CD4-positive, alpha-beta T cell (primary cell): ENCODE results near the gene ITGA2B. TPM values are rescaled to one million over a fixed set of nuclear protein-coding genes. Genes with fewer than 3 reads are reported as not detected.

Experiments
- ATAC-seq: fragments of 200-7000 bp; cut with Tn5 transposase; one replicate; pipeline ENCODE4 v1.10.0; 2022; ENCODE audit warnings: mild to moderate bottlenecking; ENCODE audit not compliant: poor library complexity
- CTCF ChIA-PET: fragments of 350-600 bp; sonication (Branson Sonifier 250); formaldehyde crosslinking; loops from one replicate; lab custom pipeline; 2021; ENCODE audit warnings: antibody characterized with exemption, inconsistent platforms; lab: Charles Lee
- POLR2A ChIA-PET: fragments of 350-600 bp; sonication (Branson Sonifier 250); formaldehyde crosslinking; loops from one replicate; lab custom pipeline; 2021; ENCODE audit warnings: antibody characterized with exemption, inconsistent platforms; lab: Charles Lee
- DNase-seq, 14 experiments: peaks; one replicate each; pipeline ENCODE4 v3.0.0-alpha.2; 2013 to 2020; ENCODE audit warnings: mixed read lengths in 2 of 14
- H3K27ac ChIP-seq, 2 donors: one replicate each; pipeline versions ENCODE4 v1.5.1 to v1.7.0; 2013; ENCODE audit warnings: low read length in 2 of 2, low read depth in 1 of 2, mild to moderate bottlenecking in 1 of 2
- H3K27me3 ChIP-seq, 2 experiments: 1 replicate in 1 of 2; 2 replicates in 1 of 2; pipeline versions ENCODE4 v1.6.1 to v1.7.0; 2013; ENCODE audit warnings: low read length in 2 of 2, control low read depth in 1 of 2, mild to moderate bottlenecking in 1 of 2, moderate library complexity in 1 of 2; ENCODE audit not compliant: insufficient read depth in 2 of 2, control insufficient read depth in 1 of 2
- H3K36me3 ChIP-seq: one replicate; pipeline ENCODE4 v1.6.1; 2013; ENCODE audit warnings: low read length, control low read depth; ENCODE audit not compliant: insufficient read depth
- H3K4me1 ChIP-seq: one replicate; pipeline ENCODE4 v1.6.1; 2013; ENCODE audit warnings: low read length, control low read depth; ENCODE audit not compliant: insufficient read depth
- H3K4me3 ChIP-seq: one replicate; pipeline ENCODE4 v1.5.1; 2013; ENCODE audit warnings: mild to moderate bottlenecking, low read length, moderate library complexity
- H3K9me3 ChIP-seq, 2 experiments: 1 replicate in 1 of 2; 2 replicates in 1 of 2; pipeline versions ENCODE4 v1.6.1 to v1.7.0; 2013; ENCODE audit warnings: low read length in 2 of 2, mild to moderate bottlenecking in 2 of 2, control low read depth in 1 of 2, moderate library complexity in 1 of 2; ENCODE audit not compliant: control insufficient read depth in 1 of 2, insufficient read depth in 1 of 2
- H3K27ac Mint-ChIP-seq: one replicate; pipeline ENCODE4 v1.8.0; 2020; ENCODE audit warnings: mixed read lengths
- H3K27me3 Mint-ChIP-seq: one replicate; pipeline ENCODE4 v1.8.0; 2021; ENCODE audit warnings: mixed read lengths
- H3K36me3 Mint-ChIP-seq: one replicate; pipeline ENCODE4 v1.8.0; 2021; ENCODE audit warnings: low read depth, mixed read lengths
- H3K4me1 Mint-ChIP-seq: one replicate; pipeline ENCODE4 v1.8.0; 2021; ENCODE audit warnings: low read depth, mixed read lengths
- H3K4me3 Mint-ChIP-seq: one replicate; pipeline ENCODE4 v1.8.0; 2020; ENCODE audit warnings: mild to moderate bottlenecking, mixed read lengths
- H3K9me3 Mint-ChIP-seq: one replicate; pipeline ENCODE4 v1.8.0; 2020; ENCODE audit warnings: mixed read lengths
- intact Hi-C, 2 experiments: fragments of 100-400 bp; cut with DNase I in 1 of 2; cut with micrococcal nuclease in 1 of 2; formaldehyde crosslinking; loops; one replicate each; pipeline versions ENCODE4 v1.15.1 to v1.9.0; 2023 to 2025; cut with DNase I, micrococcal nuclease
- total RNA-seq, 174 experiments: library from RNA in 2 of 174; stranded (reverse) in 2 of 174; gene quantifications; one replicate each; pipeline ENCODE4 v1.2.3 and lab custom pipeline; 2021 to 2026
- TF ChIP-seq, protein P1 (sequence below): fragments of 200-600 bp; IDR thresholded peaks from one replicate; pipeline ENCODE4 v1.8.0; 2022; ENCODE audit warnings: antibody characterized with exemption, mild to moderate bottlenecking

ITGA2B gene
- total RNA-seq, 2 experiments from 2014 or later = 0.85 to 0.87 TPM

- DNase-seq = no peak
- TF ChIP-seq, protein P1, sequence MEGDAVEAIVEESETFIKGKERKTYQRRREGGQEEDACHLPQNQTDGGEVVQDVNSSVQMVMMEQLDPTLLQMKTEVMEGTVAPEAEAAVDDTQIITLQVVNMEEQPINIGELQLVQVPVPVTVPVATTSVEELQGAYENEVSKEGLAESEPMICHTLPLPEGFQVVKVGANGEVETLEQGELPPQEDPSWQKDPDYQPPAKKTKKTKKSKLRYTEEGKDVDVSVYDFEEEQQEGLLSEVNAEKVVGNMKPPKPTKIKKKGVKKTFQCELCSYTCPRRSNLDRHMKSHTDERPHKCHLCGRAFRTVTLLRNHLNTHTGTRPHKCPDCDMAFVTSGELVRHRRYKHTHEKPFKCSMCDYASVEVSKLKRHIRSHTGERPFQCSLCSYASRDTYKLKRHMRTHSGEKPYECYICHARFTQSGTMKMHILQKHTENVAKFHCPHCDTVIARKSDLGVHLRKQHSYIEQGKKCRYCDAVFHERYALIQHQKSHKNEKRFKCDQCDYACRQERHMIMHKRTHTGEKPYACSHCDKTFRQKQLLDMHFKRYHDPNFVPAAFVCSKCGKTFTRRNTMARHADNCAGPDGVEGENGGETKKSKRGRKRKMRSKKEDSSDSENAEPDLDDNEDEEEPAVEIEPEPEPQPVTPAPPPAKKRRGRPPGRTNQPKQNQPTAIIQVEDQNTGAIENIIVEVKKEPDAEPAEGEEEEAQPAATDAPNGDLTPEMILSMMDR = no peak
- Mint-ChIP-seq H3K27ac (no peak overlapping the region), H3K27me3 (peaks cover 9% of the 10 kb centered on the region), H3K4me1 (peaks cover 6% of the 10 kb centered on the region), H3K36me3 (no peaks in the 10 kb centered on the region), H3K9me3 (no peaks in the 10 kb centered on the region), H3K4me3 (no peak overlapping the region)
- intact Hi-C loops = no loop called here
- no peaks in the 10 kb centered on the region for H3K27me3 ChIP-seq
- no peak overlapping the region for H3K4me3 ChIP-seq
- H3K36me3 ChIP-seq = no peaks in the 10 kb centered on the region
- no peak overlapping the region for H3K27ac ChIP-seq
- no peaks in the 10 kb centered on the region for H3K9me3 ChIP-seq
- ChIA-PET CTCF (interaction anchor here (0.7 kb wide), 1 partner anchor 9 kb away, joined by 3 read pairs; the partner anchor contains the start of gene GRN), POLR2A (no interaction called here)
- ATAC-seq = no peak
- H3K4me1 ChIP-seq = peaks cover 4% of the 10 kb centered on the region
Measured at GRCh38 chr17:44335968-44336367, 53.5 kb downstream of the ITGA2B start.

DNA sequence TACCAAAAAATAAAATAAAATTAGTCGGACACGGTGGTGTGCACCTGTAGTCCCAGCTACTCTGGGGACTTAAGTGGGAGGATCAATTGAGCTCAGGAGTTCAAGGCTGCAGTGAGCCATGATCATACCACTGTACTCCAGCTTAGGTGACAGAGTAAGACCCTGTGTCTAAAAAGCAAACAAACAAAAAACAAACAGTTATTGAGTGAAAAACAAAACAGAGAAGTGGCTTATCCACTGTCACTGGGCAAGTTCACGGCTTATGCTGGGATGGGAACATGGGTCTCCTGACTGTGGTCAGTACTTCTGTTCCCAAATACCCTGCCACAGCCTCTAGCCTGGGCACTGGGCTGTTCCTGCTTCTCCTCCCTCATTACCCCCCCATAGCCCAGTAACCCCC is 53.9 kb downstream of the ITGA2B start:
- Histone ChIP-seq H3K27me3 (no peaks in the 10 kb centered on the region), H3K4me3 (no peak overlapping the region), H3K36me3 (no peaks in the 10 kb centered on the region), H3K9me3 (no peaks in the 10 kb centered on the region), H3K4me1 (peaks cover 6% of the 10 kb centered on the region), H3K27ac (no peak overlapping the region)
- ChIA-PET CTCF (no interaction called here), POLR2A (no interaction called here)
- intact Hi-C loops = no loop called here
- H3K27ac Mint-ChIP-seq = no peak overlapping the region
- peaks cover 6% of the 10 kb centered on the region for H3K4me1 Mint-ChIP-seq
- no peaks in the 10 kb centered on the region for H3K36me3 Mint-ChIP-seq
- no peak for DNase-seq
- H3K9me3 Mint-ChIP-seq = no peaks in the 10 kb centered on the region
- ATAC-seq = no peak
- no peak overlapping the region for H3K4me3 Mint-ChIP-seq
- peaks cover 8% of the 10 kb centered on the region for H3K27me3 Mint-ChIP-seq
- TF ChIP-seq, protein P1 = no peak

DNA sequence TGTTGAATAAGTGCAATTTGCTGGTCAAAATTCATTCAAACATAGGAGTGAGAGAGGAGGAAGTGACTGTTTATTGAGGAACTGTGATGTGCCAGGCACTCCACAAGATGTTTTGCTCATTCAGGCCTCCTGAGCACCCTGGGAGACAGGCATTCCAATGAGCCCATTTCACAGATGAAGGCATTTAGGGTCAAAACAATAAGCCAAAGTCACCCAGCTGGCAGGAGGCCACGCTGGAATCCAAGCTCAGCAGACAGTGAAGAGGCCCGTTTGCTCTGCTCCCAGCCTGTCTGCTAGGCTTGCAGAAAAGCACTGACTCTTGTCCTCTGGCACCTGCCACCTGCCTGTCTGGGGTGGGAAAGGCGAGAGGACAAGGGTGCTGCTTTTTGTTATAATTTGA is 54.7 kb downstream of the ITGA2B start:
- intact Hi-C loops = loop anchor here in 1 of 2 experiments (5.0 kb wide), 1 partner anchor 192 kb away; the partner anchor contains the start of gene HROB
- no peak overlapping the region for H3K27ac ChIP-seq
- no peaks in the 10 kb centered on the region for H3K9me3 Mint-ChIP-seq
- ChIA-PET POLR2A (no interaction called here), CTCF (no interaction called here)
- H3K27me3 ChIP-seq = no peaks in the 10 kb centered on the region
- TF ChIP-seq, protein P1 = no peak
- DNase-seq = no peak
- H3K4me1 Mint-ChIP-seq = peaks cover 6% of the 10 kb centered on the region
- no peaks in the 10 kb centered on the region for H3K36me3 ChIP-seq
- ATAC-seq = no peak
- H3K4me1 ChIP-seq = peaks cover 6% of the 10 kb centered on the region
- no peaks in the 10 kb centered on the region for H3K36me3 Mint-ChIP-seq
- no peak overlapping the region for H3K27ac Mint-ChIP-seq
- no peak overlapping the region for H3K4me3 Mint-ChIP-seq
- peaks cover 4% of the 10 kb centered on the region for H3K27me3 Mint-ChIP-seq
- no peak overlapping the region for H3K4me3 ChIP-seq
- no peaks in the 10 kb centered on the region for H3K9me3 ChIP-seq
